RWPE2 (cell line): ENCODE results near the gene RING1.

Experiments
- ATAC-seq: fragments of 200-7000 bp; cut with Tn5 transposase; 3 replicates; pipeline ENCODE4 v1.9.1; 2021; ENCODE audit warnings: low read depth
- DNase-seq: peaks from one replicate; pipeline ENCODE4 v3.0.0-alpha.2; 2020; ENCODE audit warnings: low spot score
- H3K27ac ChIP-seq: fragments of 450-650 bp; 2 replicates; pipeline ENCODE4 v1.5.1; 2017; ENCODE audit warnings: mild to moderate bottlenecking; ENCODE audit not compliant: poor library complexity, severe bottlenecking
- H3K27me3 ChIP-seq: fragments of 250-450 bp; sonication (Bioruptor Pico); 2 replicates; pipeline ENCODE4 v1.5.1; 2021; ENCODE audit warnings: mild to moderate bottlenecking, moderate library complexity; ENCODE audit not compliant: insufficient read depth, poor library complexity, severe bottlenecking
- H3K36me3 ChIP-seq: fragments of 250-450 bp; sonication (Bioruptor Pico); 2 replicates; pipeline ENCODE4 v1.5.1; 2020; ENCODE audit warnings: low read depth, mild to moderate bottlenecking, moderate library complexity
- H3K4me1 ChIP-seq: fragments of 250-450 bp; sonication (Bioruptor Pico); 2 replicates; pipeline ENCODE4 v1.5.1; 2021; ENCODE audit warnings: mild to moderate bottlenecking, moderate library complexity; ENCODE audit not compliant: insufficient read depth, poor library complexity, severe bottlenecking
- H3K4me3 ChIP-seq: fragments of 250-450 bp; sonication (Bioruptor Pico); 2 replicates; pipeline ENCODE4 v1.5.1; 2021; ENCODE audit warnings: mild to moderate bottlenecking, moderate library complexity; ENCODE audit not compliant: severe bottlenecking
- H3K9me3 ChIP-seq: fragments of 250-450 bp; sonication (Bioruptor Pico); 2 replicates; pipeline ENCODE4 v1.5.1; 2021; ENCODE audit warnings: mild to moderate bottlenecking, moderate library complexity; ENCODE audit not compliant: severe bottlenecking
- TF ChIP-seq, protein P1 (sequence below): fragments of 450-650 bp; IDR thresholded peaks from one replicate; pipeline ENCODE4 v1.5.1; 2017; ENCODE audit warnings: mild to moderate bottlenecking, moderate library complexity; ENCODE audit not compliant: poor library complexity, severe bottlenecking

The RING1 gene

DNA sequence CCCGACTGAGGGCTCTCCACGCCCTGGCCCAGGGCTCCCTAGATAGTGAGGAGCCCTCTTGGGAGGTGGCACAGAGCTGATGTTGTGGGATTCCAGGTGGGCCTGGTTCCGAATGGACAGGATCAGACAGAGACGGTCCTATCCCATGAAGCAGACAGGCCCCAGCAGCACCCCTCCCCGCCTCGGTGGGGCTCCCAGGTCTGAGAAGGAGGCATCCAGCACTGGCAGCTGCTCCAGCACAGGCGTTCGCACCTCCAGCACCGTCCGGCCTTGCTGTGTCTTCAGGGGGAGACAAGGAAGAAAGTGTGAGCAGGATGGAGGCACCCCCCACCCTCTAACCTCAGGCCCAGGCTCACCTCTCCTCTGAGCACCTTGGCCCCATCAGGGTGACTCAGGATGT is 44.8 kb upstream of the RING1 start:
- Histone ChIP-seq H3K4me3 (no peak overlapping the region), H3K27me3 (no peaks in the 10 kb centered on the region), H3K4me1 (peaks cover 6% of the 10 kb centered on the region), H3K27ac (no peak overlapping the region), H3K9me3 (no peaks in the 10 kb centered on the region), H3K36me3 (no peaks in the 10 kb centered on the region)
- ATAC-seq (no peak), DNase-seq (no peak)
- TF ChIP-seq, protein P1, sequence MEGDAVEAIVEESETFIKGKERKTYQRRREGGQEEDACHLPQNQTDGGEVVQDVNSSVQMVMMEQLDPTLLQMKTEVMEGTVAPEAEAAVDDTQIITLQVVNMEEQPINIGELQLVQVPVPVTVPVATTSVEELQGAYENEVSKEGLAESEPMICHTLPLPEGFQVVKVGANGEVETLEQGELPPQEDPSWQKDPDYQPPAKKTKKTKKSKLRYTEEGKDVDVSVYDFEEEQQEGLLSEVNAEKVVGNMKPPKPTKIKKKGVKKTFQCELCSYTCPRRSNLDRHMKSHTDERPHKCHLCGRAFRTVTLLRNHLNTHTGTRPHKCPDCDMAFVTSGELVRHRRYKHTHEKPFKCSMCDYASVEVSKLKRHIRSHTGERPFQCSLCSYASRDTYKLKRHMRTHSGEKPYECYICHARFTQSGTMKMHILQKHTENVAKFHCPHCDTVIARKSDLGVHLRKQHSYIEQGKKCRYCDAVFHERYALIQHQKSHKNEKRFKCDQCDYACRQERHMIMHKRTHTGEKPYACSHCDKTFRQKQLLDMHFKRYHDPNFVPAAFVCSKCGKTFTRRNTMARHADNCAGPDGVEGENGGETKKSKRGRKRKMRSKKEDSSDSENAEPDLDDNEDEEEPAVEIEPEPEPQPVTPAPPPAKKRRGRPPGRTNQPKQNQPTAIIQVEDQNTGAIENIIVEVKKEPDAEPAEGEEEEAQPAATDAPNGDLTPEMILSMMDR = no peak

DNA sequence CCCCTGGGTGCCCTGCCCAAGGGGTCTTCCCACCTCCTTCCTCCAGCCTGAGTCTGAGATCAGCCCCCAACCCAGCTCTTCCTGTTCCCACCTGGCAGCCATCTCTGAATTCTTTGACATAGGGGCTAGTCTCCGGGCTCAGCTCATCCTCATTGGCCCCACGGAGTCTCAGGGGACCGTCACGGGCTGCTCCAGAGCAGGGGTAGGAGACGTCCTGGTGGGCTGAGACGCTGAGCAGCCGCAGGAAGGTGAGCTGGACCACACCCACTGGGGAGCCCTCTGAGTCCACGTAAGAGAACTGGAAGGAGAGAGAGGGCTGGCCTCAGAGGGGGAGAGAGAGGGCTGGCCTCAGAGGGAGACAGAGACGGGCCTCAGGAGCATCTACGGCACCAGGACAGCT is 44.1 kb upstream of the RING1 start:
- no peak overlapping the region for H3K4me3 ChIP-seq
- H3K27ac ChIP-seq = no peak overlapping the region
- H3K9me3 ChIP-seq = no peaks in the 10 kb centered on the region
- no peaks in the 10 kb centered on the region for H3K36me3 ChIP-seq
- TF ChIP-seq, protein P1 = no peak
- no peaks in the 10 kb centered on the region for H3K27me3 ChIP-seq
- peaks cover 6% of the 10 kb centered on the region for H3K4me1 ChIP-seq
- no peak for DNase-seq
- ATAC-seq = no peak

DNA sequence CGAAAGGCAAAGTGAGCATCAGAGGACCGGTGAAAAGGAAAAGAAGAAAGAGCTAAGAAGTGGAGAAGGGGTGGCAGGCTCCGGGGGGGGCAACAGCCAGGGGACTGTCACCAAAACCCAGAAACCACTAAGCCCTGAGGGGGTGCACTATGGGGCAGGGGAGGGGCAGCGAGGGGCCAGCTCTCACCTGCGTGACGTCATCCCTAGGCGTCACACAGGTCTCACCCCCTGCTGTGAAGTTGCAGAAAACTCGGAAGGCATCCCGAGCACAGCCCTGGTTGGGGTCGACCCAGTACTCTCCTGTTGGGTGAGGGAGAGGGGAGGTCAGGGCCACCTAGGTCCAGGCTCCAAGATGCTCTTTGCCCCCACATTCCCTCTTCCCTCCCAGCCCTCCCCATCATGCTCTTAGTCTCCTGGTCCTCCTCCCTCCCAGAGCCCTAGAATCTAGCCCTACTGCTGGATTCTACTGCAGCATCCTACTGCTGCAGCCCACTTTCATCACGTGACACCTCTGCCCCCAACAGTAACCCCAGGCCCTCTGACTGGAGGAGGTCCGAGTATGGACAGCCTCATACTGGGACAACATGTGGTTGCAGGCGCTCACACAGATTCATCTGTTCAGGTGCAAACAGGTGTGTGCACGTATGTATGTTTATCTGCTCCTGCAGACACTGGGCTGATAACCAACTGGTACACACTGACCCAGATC is 43.5 kb upstream of the RING1 start:
- no peak for ATAC-seq
- peaks cover 6% of the 10 kb centered on the region for H3K4me1 ChIP-seq
- H3K4me3 ChIP-seq = no peak overlapping the region
- no peaks in the 10 kb centered on the region for H3K27me3 ChIP-seq
- H3K27ac ChIP-seq = no peak overlapping the region
- H3K36me3 ChIP-seq = no peaks in the 10 kb centered on the region
- H3K9me3 ChIP-seq = no peaks in the 10 kb centered on the region
- DNase-seq = no peak
- TF ChIP-seq, protein P1 = no peak

DNA sequence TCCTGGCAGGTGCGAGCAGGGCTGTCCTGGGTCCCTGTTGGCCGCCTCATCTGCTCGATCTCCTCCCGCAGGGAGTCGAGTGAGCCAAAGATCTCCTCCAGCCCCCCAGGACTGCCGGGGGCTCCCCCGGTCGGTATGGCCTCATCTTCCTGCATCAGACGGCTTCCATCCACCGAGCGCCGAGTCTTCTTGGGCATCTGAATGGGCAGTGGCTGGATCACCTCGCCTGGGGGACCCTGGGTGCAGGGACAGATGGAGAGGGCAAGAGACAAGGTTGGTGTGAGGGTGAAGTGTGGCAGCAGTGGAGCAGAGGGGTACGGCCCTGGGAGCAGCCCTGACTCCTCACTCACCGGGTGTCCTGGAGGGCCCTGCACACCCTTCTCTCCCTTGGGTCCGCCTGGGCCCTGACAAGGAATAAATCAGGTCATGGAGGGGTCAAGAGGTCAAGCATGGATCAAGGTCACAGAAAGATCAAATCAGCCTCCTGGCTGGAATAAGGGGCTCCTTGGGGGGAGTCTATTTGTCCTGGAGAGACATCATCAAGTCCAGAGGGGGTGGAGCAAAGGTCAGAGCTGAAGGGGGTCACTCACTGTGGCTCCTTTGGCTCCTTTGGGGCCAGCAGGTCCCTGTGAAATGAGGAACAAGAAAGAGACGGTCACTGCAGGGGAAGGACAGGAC is 42.6 kb upstream of the RING1 start:
- Histone ChIP-seq H3K27ac (no peak overlapping the region), H3K9me3 (no peaks in the 10 kb centered on the region), H3K36me3 (no peaks in the 10 kb centered on the region), H3K27me3 (no peaks in the 10 kb centered on the region), H3K4me1 (peaks cover 4% of the 10 kb centered on the region), H3K4me3 (no peak overlapping the region)
- ATAC-seq (no peak), DNase-seq (no peak)
- TF ChIP-seq, protein P1 = no peak

DNA sequence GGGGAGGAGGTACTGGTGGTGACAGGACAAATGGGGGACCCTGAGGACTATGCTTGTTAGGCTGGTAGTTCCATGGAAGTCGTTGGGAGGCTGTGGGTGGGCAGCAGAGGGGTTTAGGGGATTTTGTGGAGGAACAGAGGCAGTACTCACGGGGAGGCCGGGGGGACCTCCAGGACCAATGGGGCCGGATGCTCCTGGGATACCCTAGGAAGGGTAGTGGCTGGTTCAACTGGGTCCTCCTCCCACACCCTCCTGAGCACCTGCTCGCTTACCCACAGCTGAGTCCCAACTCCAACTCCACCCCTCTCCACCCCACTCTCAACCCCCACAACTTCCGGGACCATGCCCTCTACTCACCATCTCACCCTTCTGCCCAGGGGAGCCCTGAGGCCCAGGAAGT is 41.9 kb upstream of the RING1 start:
- TF ChIP-seq, protein P1 = no peak
- no peak for ATAC-seq
- H3K27me3 ChIP-seq = no peaks in the 10 kb centered on the region

More for the DNA sequence above, 41.9 kb upstream of the RING1 start:
- H3K36me3 ChIP-seq = no peaks in the 10 kb centered on the region
- DNase-seq = no peak
- H3K4me3 ChIP-seq = no peak overlapping the region
- no peak overlapping the region for H3K27ac ChIP-seq
- H3K9me3 ChIP-seq = no peaks in the 10 kb centered on the region
- H3K4me1 ChIP-seq = no peaks in the 10 kb centered on the region
